Measurements from ENCODE around the gene WWTR1. TPM values are rescaled to one million over a fixed set of nuclear protein-coding genes. Genes with fewer than 3 reads are reported as not detected.

The WWTR1 gene
- total and polyA plus RNA-seq, 2 donors (not counting 3 experiments of a cell fraction or from before 2014, with no cell fraction given), result 210 to 341 TPM

DNA sequence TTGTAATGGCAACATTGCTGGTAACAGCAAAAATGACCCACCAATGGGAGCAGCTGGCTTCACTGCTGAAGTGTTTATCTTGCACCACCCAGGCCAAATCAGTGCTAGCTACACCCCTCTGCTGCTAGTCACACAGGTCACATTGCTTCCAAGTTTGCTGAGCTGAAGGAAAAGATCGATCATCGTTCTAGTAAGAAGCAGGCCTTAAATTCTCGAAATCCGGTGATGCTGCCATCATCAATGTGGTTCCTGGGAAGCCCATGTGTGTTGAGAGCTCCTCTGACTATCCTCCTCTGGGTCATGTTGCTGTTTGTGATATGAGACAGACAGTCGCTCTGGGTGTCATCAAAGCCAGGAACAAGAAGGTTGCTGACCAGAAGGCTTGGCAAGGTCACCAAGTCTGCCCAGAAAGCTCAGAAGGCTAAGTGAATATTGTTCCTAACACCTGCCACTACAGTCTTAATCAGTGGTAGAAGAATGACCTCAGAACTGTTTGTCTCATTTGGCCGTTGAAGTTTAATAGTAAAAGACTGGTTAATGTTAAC, 162.2 kb downstream of the WWTR1 start:
- Histone ChIP-seq H3K27ac (ENCODE audit: insufficient read depth, low read depth, low read length) (no peak overlapping the region), H3K79me2 (ENCODE audit: control insufficient read depth, insufficient read depth, low read length) (no peaks in the 10 kb centered on the region), H3K9me3 (replicated peaks; ENCODE audit: control insufficient read depth, insufficient read depth, low read length) (no peaks in the 10 kb centered on the region), H3K36me3 (ENCODE audit: control insufficient read depth in 2 of 2, extremely low read depth in 1 of 2, insufficient read depth in 2 of 2, low read length in 2 of 2) (no peaks in the 10 kb centered on the region), H3K4me2 (ENCODE audit: insufficient read depth, low read length) (no peak overlapping the region), H4K20me1 (replicated peaks; ENCODE audit: control insufficient read depth, extremely low read depth, insufficient read depth, low read length) (no peaks in the 10 kb centered on the region), H3K9me1 (replicated peaks; ENCODE audit: control insufficient read depth, extremely low read depth, insufficient read depth, low read length) (no peaks in the 10 kb centered on the region), H3K27me3 (ENCODE audit: control insufficient read depth in 2 of 2, insufficient read depth in 2 of 2, low read length in 2 of 2) (no peaks in the 10 kb centered on the region), H3K9ac (replicated peaks; ENCODE audit: extremely low read depth, insufficient read depth, low read length) (no peak overlapping the region), H3K4me3 (replicated peaks in 1 of 3; ENCODE audit: insufficient read depth in 1 of 3, low read depth in 1 of 3, low read length in 3 of 3) (no peak overlapping the region), H2AFZ (ENCODE audit: low read depth, low read length) (no peak overlapping the region), H3K4me1 (ENCODE audit: control insufficient read depth, extremely low read depth, insufficient read depth, low read length) (peaks cover 3% of the 10 kb centered on the region)
- BruUV-seq (replicated peaks), result no TSS peak
- DNase-seq (ENCODE audit: low read depth, low spot score) (no peak), FAIRE-seq (no peak)
- intact Hi-C loops (cut with micrococcal nuclease), result loop anchor here (10.0 kb wide), 1 partner anchor 439 kb away; no protein-coding TSS in a partner anchor
- TF ChIP-seq, protein P1, sequence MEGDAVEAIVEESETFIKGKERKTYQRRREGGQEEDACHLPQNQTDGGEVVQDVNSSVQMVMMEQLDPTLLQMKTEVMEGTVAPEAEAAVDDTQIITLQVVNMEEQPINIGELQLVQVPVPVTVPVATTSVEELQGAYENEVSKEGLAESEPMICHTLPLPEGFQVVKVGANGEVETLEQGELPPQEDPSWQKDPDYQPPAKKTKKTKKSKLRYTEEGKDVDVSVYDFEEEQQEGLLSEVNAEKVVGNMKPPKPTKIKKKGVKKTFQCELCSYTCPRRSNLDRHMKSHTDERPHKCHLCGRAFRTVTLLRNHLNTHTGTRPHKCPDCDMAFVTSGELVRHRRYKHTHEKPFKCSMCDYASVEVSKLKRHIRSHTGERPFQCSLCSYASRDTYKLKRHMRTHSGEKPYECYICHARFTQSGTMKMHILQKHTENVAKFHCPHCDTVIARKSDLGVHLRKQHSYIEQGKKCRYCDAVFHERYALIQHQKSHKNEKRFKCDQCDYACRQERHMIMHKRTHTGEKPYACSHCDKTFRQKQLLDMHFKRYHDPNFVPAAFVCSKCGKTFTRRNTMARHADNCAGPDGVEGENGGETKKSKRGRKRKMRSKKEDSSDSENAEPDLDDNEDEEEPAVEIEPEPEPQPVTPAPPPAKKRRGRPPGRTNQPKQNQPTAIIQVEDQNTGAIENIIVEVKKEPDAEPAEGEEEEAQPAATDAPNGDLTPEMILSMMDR (IDR thresholded peaks at IDR 0.05; ENCODE audit: extremely low read depth in 1 of 2, insufficient read depth in 1 of 2, low read depth in 1 of 2, low read length in 2 of 2), result no peak
- no peak for TF ChIP-seq MYC (IDR thresholded peaks at IDR 0.05; ENCODE audit: low read depth, low read length)
- TF ChIP-seq GATA2 (IDR thresholded peaks at IDR 0.05; ENCODE audit: insufficient read depth, insufficient read length, low read depth, low read length), result no peak
- TF ChIP-seq JUN (IDR thresholded peaks at IDR 0.05; ENCODE audit: borderline replicate concordance, insufficient read depth, insufficient read length, low read depth), result no peak
- no peak for TF ChIP-seq FOS (IDR thresholded peaks at IDR 0.05; ENCODE audit: borderline replicate concordance, insufficient read depth, low read length)
- no peak for TF ChIP-seq POLR2A (IDR thresholded peaks at IDR 0.05; ENCODE audit: low read depth, low read length)
- TF ChIP-seq, protein P2, sequence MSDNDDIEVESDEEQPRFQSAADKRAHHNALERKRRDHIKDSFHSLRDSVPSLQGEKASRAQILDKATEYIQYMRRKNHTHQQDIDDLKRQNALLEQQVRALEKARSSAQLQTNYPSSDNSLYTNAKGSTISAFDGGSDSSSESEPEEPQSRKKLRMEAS (IDR thresholded peaks at IDR 0.05; ENCODE audit: insufficient read depth, insufficient read length), result no peak
- no peak for TF ChIP-seq EZH2 (IDR thresholded peaks at IDR 0.05; ENCODE audit: borderline replicate concordance, low read depth, low read length, severe bottlenecking)
- TF ChIP-seq POLR2AphosphoS5 (IDR thresholded peaks at IDR 0.05; ENCODE audit: insufficient read depth, low read depth, low read length), result no peak
- ChIA-PET POLR2A (interaction anchor here (1.2 kb wide), 1 partner anchor 12 kb away, joined by 3 read pairs; no protein-coding TSS in a partner anchor), CTCF (interaction anchor here (0.7 to 7.2 kb wide), 12 partner anchors 9 to 689 kb away, joined by 3 to 122 read pairs (median 4); no protein-coding TSS in a partner anchor)
- dilution Hi-C loops (cut with MboI; ENCODE audit: extremely low pct_ligation_motif_present, low sequenced_read_pairs), result no loop called here
